DOHH2 (cell line): ENCODE results near the gene C17orf100.
A peak's percentile ranks its signal among the peaks of the same experiment; 100 is the strongest.

Source experiments
- H3F3A ChIP-seq: fragments of 200-600 bp; sonication (generic), shearing (Covaris generic); 2 replicates; pipeline ENCODE4 v1.6.0; 2016; ENCODE audit warnings: antibody characterized with exemption, mild to moderate bottlenecking; ENCODE audit not compliant: control insufficient read depth, insufficient read depth
- H3K27ac ChIP-seq: fragments of 200-600 bp; sonication (generic); 2 replicates; pipeline ENCODE4 v1.5.1; 2014; ENCODE audit warnings: low read depth, mild to moderate bottlenecking, low read length, moderate library complexity
- H3K27me3 ChIP-seq: fragments of 200-600 bp; sonication (generic); 2 replicates; pipeline ENCODE4 v1.6.1; 2014; ENCODE audit warnings: mild to moderate bottlenecking, low read length, mixed read lengths; ENCODE audit not compliant: control insufficient read depth
- H3K36me3 ChIP-seq: fragments of 200-600 bp; sonication (generic); 2 replicates; pipeline ENCODE4 v1.6.1; 2014; ENCODE audit warnings: mild to moderate bottlenecking, low read length, moderate library complexity, mixed read lengths; ENCODE audit not compliant: control insufficient read depth
- H3K4me1 ChIP-seq: fragments of 200-600 bp; sonication (generic); 2 replicates; pipeline ENCODE4 v1.6.1; 2014; ENCODE audit warnings: mild to moderate bottlenecking, low read length, mixed read lengths; ENCODE audit not compliant: control insufficient read depth
- H3K4me2 ChIP-seq: fragments of 200-600 bp; sonication (generic); 2 replicates; pipeline ENCODE4 v1.6.0; 2014; ENCODE audit warnings: mild to moderate bottlenecking, low read length, moderate library complexity
- H3K4me3 ChIP-seq: fragments of 200-600 bp; sonication (generic); 2 replicates; pipeline ENCODE4 v1.5.1; 2014; ENCODE audit warnings: mild to moderate bottlenecking, low read length, mixed read lengths
- H3K79me2 ChIP-seq: fragments of 200-600 bp; sonication (generic); 2 replicates; pipeline ENCODE4 v1.6.1; 2014; ENCODE audit warnings: mild to moderate bottlenecking, low read length, mixed read lengths; ENCODE audit not compliant: control insufficient read depth
- H3K9me2 ChIP-seq: fragments of 200-600 bp; sonication (generic); replicated peaks from 2 replicates; pipeline ENCODE4 v1.6.1; 2014; ENCODE audit warnings: mild to moderate bottlenecking, low read length, mixed read lengths; ENCODE audit not compliant: control insufficient read depth
- H3K9me3 ChIP-seq: fragments of 200-600 bp; sonication (generic); 2 replicates; pipeline ENCODE4 v1.6.1; 2014; ENCODE audit warnings: antibody characterized with exemption, low read length, mixed read lengths; ENCODE audit not compliant: control insufficient read depth, insufficient read depth
- H4K20me1 ChIP-seq: fragments of 200-600 bp; sonication (generic); 2 replicates; pipeline ENCODE4 v1.6.0; 2014; ENCODE audit warnings: low read depth, mild to moderate bottlenecking, antibody characterized with exemption, low read length, moderate library complexity; ENCODE audit not compliant: control insufficient read depth, insufficient read depth
- CTCF ChIP-seq: fragments of 200-600 bp; sonication (generic); IDR thresholded peaks from one replicate; pipeline ENCODE4 v1.5.1; 2014; ENCODE audit warnings: antibody characterized with exemption, mild to moderate bottlenecking, low read depth, low read length; ENCODE audit not compliant: poor library complexity, severe bottlenecking
- EZH2phosphoT487 ChIP-seq: fragments of 200-600 bp; sonication (generic); IDR thresholded peaks from 2 replicates; pipeline ENCODE4 v1.6.1; 2017; ENCODE audit warnings: borderline replicate concordance, mild to moderate bottlenecking, antibody characterized with exemption, low read length, moderate library complexity, mixed read lengths

The C17orf100 gene

GRCh38 chr17:6639014-6639585, 12.5 kb upstream of the C17orf100 start:
- Histone ChIP-seq H3K9me3 (no peaks in the 10 kb centered on the region), H3K27me3 (no peaks in the 10 kb centered on the region), H3K4me2 (peak overlapping the region; percentile 91), H3K36me3 (peaks cover 41% of the 10 kb centered on the region), H3K27ac (no peak overlapping the region), H4K20me1 (peaks cover 10% of the 10 kb centered on the region; the same call in 1 of the 2 replicates), H3K79me2 (peaks cover 62% of the 10 kb centered on the region), H3K4me1 (peaks cover 30% of the 10 kb centered on the region), H3K4me3 (peak overlapping the region; percentile 98), H3K9me2 (no peaks in the 10 kb centered on the region), H3F3A (peaks cover 12% of the 10 kb centered on the region; the same call in 1 of the 2 replicates)
- TF ChIP-seq CTCF (no peak), EZH2phosphoT487 (no peak)

- H3K36me3 ChIP-seq: peaks cover 41% of the 10 kb centered on the region
- peaks cover 30% of the 10 kb centered on the region for H3K4me1 ChIP-seq
- H3K27ac ChIP-seq: peak overlapping the region; percentile 77
- peak overlapping the region; percentile 98 for H3K4me3 ChIP-seq
- peaks cover 69% of the 10 kb centered on the region for H3K79me2 ChIP-seq
- peaks cover 10% of the 10 kb centered on the region; the same call in 1 of the 2 replicates for H4K20me1 ChIP-seq
- TF ChIP-seq EZH2phosphoT487: no peak
- TF ChIP-seq CTCF: no peak
- no peaks in the 10 kb centered on the region for H3K27me3 ChIP-seq
- no peaks in the 10 kb centered on the region for H3K9me3 ChIP-seq
- no peaks in the 10 kb centered on the region for H3K9me2 ChIP-seq
- H3K4me2 ChIP-seq: peak overlapping the region; percentile 91
- peaks cover 12% of the 10 kb centered on the region; the same call in 1 of the 2 replicates for H3F3A ChIP-seq
Observed at GRCh38 chr17:6639586-6640535, 11.7 kb upstream of the C17orf100 start.

GRCh38 chr17:6640536-6641246, 10.9 kb upstream of the C17orf100 start, which contains the start of the genes KIAA0753 and TXNDC17:
Gene KIAA0753, minus strand, starts transcription at chr17:6640711. Its CDS starts 5,608 bp downstream, at chr17:6635103.
Gene TXNDC17, plus strand, starts transcription at chr17:6641060. Its CDS starts 23 bp downstream, at chr17:6641083.
- H3K79me2 ChIP-seq: peaks cover 76% of the 10 kb centered on the region

More at GRCh38 chr17:6640536-6641246, 10.9 kb upstream of the C17orf100 start, which contains the start of the genes KIAA0753 and TXNDC17:
- H3K9me2 ChIP-seq: no peaks in the 10 kb centered on the region
- H3F3A ChIP-seq: peaks cover 12% of the 10 kb centered on the region; the same call in 1 of the 2 replicates
- peak within 1 kb of the TSS; percentile 91 for H3K4me2 ChIP-seq
- TF ChIP-seq CTCF (no peak), EZH2phosphoT487 (no peak)
- H3K9me3 ChIP-seq: no peaks in the 10 kb centered on the region
- peaks cover 47% of the 10 kb centered on the region for H3K36me3 ChIP-seq
- peak within 1 kb of the TSS; percentile 77 for H3K27ac ChIP-seq
- H4K20me1 ChIP-seq: peaks cover 10% of the 10 kb centered on the region; the same call in 1 of the 2 replicates
- H3K4me3 ChIP-seq: peak within 1 kb of the TSS; percentile 98
- H3K4me1 ChIP-seq: peaks cover 30% of the 10 kb centered on the region
- no peaks in the 10 kb centered on the region for H3K27me3 ChIP-seq
